Pancreas (tissue), 8 donors: ENCODE measurements around the gene PET117. TPM values are rescaled to one million over a fixed set of nuclear protein-coding genes. Genes with fewer than 3 reads are reported as not detected.

Experiments
- polyA plus RNA-seq, 2 donors: library from polyadenylated mRNA; stranded (reverse); fragments of 200-250 nt; gene quantifications; one replicate each; pipeline ENCODE4 v1.2.3, GENCODE V29; 2013
- total RNA-seq, 6 donors: library from RNA; stranded (reverse); fragmentation: NEBNext Ultra II Directional in 4 of 6; extraction: Animal tissue kit (Norgen Biotek cat#: 25700) in 4 of 6; gene quantifications; one replicate each; pipeline versions ENCODE4 v1.2.1 to v1.2.4, GENCODE V29; 2021 to 2023
- donor health status: healthy with polysubstance abuse.
- donor health status: DM: no; HTN: no; CAD: no; lungs with moderate emphysema.
- donor health status: DM: no; HTN: no; CAD: no.
- donor health status: Bipolar disorder and iron deficiency.
- donor health status: DM: yes; HTN: yes; CAD: no.
- donor health status: DM: no; HTN: no; CAD: no.
- donor health status: DM: no; HTN: no; CAD: no.
- donor health status: DM: yes; HTN: yes; CAD: no.

The PET117 gene
- total and polyA plus RNA-seq, 8 donors, result 5.5 to 9.2 (median 6.3) TPM

Other genes starting within 250 kb of the PET117 start
- 10 to 100 TPM; 20.5 to 35.7 (median 27.2) TPM for gene SNX5, start 169.1 kb upstream of the PET117 start, total RNA-seq
- gene SNX5, start 169.1 kb upstream of the PET117 start, polyA plus RNA-seq, result 10 to 100 TPM; 34.2 to 38.4 TPM
- gene MGME1, start 168.8 kb upstream of the PET117 start, total RNA-seq, result 1 to 10 TPM; 4.0 to 7.4 (median 6.1) TPM
- gene MGME1, start 168.8 kb upstream of the PET117 start, polyA plus RNA-seq, result 1 to 10 TPM; 6.1 to 7.6 TPM
- 1 to 10 TPM; 4.2 to 7.9 (median 4.9) TPM for gene OVOL2, start 79.9 kb upstream of the PET117 start, total RNA-seq
- gene OVOL2, start 79.9 kb upstream of the PET117 start, polyA plus RNA-seq, result 1 to 10 TPM; 4.4 to 6.6 TPM
- gene KAT14, start within 50 bp of the PET117 start, total RNA-seq, result 1 to 10 TPM; 5.7 to 8.5 (median 6.5) TPM
- gene KAT14, start within 50 bp of the PET117 start, polyA plus RNA-seq, result 1 to 10 TPM; 4.0 to 5.7 TPM
- 1 to 10 TPM; 6.0 to 8.9 (median 6.5) TPM for gene ZNF133, start 150.7 kb downstream of the PET117 start, total RNA-seq
- gene ZNF133, start 150.7 kb downstream of the PET117 start, polyA plus RNA-seq, result 10 to 100 TPM; 21.6 to 29.2 TPM